ENCODE data around the gene CEP128. TPM values are rescaled to one million over a fixed set of nuclear protein-coding genes. Genes with fewer than 3 reads are reported as not detected.

Gene CEP128
- total and polyA plus RNA-seq, 2 experiments from 2014 or later: 7.3 to 14.3 TPM

DNA sequence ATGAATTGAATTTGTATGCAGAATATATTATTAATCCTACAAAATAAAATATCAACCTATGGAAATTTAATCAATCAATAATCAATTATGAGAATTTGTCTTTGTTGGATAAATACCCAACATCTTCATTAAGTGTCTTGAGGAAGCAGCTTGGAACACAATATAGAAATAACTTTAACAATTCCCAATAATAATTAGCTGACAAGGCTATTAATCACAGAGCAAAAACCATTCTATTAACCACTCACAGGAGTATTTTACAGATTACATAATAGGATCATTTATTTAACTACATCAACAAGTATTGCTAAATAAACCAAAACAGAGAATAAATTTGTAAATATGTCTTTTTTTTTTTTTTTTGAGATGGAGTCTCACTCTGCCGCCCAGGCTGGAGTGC, 190.3 kb downstream of the CEP128 start:
- H3K36me3 ChIP-seq: no peaks in the 10 kb centered on the region
- no peaks in the 10 kb centered on the region for H3K27me3 ChIP-seq
- no peak overlapping the region for H3K27ac ChIP-seq
- no peaks in the 10 kb centered on the region for H3K4me1 ChIP-seq (ENCODE audit: low read depth)
- H3K9me3 ChIP-seq (ENCODE audit: low read depth): no peaks in the 10 kb centered on the region
- no peak for DNase-seq (ENCODE audit: low read depth in 1 of 2, low spot score in 1 of 2)
- H3K4me3 ChIP-seq: no peak overlapping the region
- TF ChIP-seq, protein P1, sequence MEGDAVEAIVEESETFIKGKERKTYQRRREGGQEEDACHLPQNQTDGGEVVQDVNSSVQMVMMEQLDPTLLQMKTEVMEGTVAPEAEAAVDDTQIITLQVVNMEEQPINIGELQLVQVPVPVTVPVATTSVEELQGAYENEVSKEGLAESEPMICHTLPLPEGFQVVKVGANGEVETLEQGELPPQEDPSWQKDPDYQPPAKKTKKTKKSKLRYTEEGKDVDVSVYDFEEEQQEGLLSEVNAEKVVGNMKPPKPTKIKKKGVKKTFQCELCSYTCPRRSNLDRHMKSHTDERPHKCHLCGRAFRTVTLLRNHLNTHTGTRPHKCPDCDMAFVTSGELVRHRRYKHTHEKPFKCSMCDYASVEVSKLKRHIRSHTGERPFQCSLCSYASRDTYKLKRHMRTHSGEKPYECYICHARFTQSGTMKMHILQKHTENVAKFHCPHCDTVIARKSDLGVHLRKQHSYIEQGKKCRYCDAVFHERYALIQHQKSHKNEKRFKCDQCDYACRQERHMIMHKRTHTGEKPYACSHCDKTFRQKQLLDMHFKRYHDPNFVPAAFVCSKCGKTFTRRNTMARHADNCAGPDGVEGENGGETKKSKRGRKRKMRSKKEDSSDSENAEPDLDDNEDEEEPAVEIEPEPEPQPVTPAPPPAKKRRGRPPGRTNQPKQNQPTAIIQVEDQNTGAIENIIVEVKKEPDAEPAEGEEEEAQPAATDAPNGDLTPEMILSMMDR (IDR thresholded peaks at IDR 0.05; ENCODE audit: low read depth, low read length): no peak

DNA sequence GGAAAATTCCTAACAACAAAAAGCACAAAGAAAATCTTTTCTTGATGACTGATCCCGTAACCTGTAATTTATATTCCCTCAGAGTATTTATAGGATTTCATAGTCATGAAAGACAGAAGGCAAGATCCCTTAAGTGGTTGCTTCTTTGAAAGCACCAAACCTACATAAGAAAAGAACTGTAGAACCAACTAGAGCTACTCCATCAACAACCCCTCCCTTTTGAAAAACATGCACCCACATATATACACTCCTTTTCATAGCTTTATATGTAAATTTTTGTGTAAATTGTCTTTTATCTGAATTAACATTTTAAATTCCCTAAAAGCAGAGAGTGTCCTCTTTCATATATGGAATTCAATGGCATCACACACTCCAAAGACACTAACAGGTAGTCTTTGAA, 215.3 kb downstream of the CEP128 start:
- TF ChIP-seq, protein P1 (IDR thresholded peaks at IDR 0.05; ENCODE audit: low read depth, low read length): no peak
- Histone ChIP-seq H3K9me3 (ENCODE audit: low read depth) (no peaks in the 10 kb centered on the region), H3K4me3 (no peak overlapping the region), H3K4me1 (ENCODE audit: low read depth) (no peaks in the 10 kb centered on the region), H3K27me3 (no peaks in the 10 kb centered on the region), H3K36me3 (no peaks in the 10 kb centered on the region), H3K27ac (no peak overlapping the region)
- no peak for DNase-seq (ENCODE audit: low read depth in 1 of 2, low spot score in 1 of 2)

GRCh38 chr14:80718940-80719339, 222.6 kb downstream of the CEP128 start:
- Histone ChIP-seq H3K27me3 (no peaks in the 10 kb centered on the region), H3K36me3 (no peaks in the 10 kb centered on the region), H3K9me3 (ENCODE audit: low read depth) (no peaks in the 10 kb centered on the region), H3K4me3 (no peak overlapping the region), H3K27ac (no peak overlapping the region), H3K4me1 (ENCODE audit: low read depth) (no peaks in the 10 kb centered on the region)
- DNase-seq (ENCODE audit: low read depth in 1 of 2, low spot score in 1 of 2): no peak
- TF ChIP-seq, protein P1 (IDR thresholded peaks at IDR 0.05; ENCODE audit: low read depth, low read length): no peak

GRCh38 chr14:80714474-80714873, 227.1 kb downstream of the CEP128 start:
- H3K27ac ChIP-seq: no peak overlapping the region
- no peaks in the 10 kb centered on the region for H3K4me1 ChIP-seq (ENCODE audit: low read depth)
- TF ChIP-seq, protein P1 (IDR thresholded peaks at IDR 0.05; ENCODE audit: low read depth, low read length): no peak
- no peak for DNase-seq (ENCODE audit: low read depth in 1 of 2, low spot score in 1 of 2)
- no peak overlapping the region for H3K4me3 ChIP-seq
- H3K36me3 ChIP-seq: no peaks in the 10 kb centered on the region
- H3K9me3 ChIP-seq (ENCODE audit: low read depth): no peaks in the 10 kb centered on the region
- H3K27me3 ChIP-seq: no peaks in the 10 kb centered on the region

- H3K4me3 ChIP-seq: no peak overlapping the region
- DNase-seq (ENCODE audit: low read depth in 1 of 2, low spot score in 1 of 2): no peak
- no peak overlapping the region for H3K27ac ChIP-seq
- no peaks in the 10 kb centered on the region for H3K9me3 ChIP-seq (ENCODE audit: low read depth)
- no peaks in the 10 kb centered on the region for H3K36me3 ChIP-seq
- no peaks in the 10 kb centered on the region for H3K4me1 ChIP-seq (ENCODE audit: low read depth)
- H3K27me3 ChIP-seq: no peaks in the 10 kb centered on the region
- TF ChIP-seq, protein P1 (IDR thresholded peaks at IDR 0.05; ENCODE audit: low read depth, low read length): no peak
Measured at GRCh38 chr14:80713076-80713850, 228.3 kb downstream of the CEP128 start.
